ENCODE data around the gene RGS21. TPM values are rescaled to one million over a fixed set of nuclear protein-coding genes. Genes with fewer than 3 reads are reported as not detected.
"Not testable (repeated sequence)": the region's sequence is repeated elsewhere in the genome, so short reads cannot be mapped to it uniquely, and the experiment has no call there.

Gene RGS21, protein sequence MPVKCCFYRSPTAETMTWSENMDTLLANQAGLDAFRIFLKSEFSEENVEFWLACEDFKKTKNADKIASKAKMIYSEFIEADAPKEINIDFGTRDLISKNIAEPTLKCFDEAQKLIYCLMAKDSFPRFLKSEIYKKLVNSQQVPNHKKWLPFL
- not detected for total RNA-seq

DNA sequence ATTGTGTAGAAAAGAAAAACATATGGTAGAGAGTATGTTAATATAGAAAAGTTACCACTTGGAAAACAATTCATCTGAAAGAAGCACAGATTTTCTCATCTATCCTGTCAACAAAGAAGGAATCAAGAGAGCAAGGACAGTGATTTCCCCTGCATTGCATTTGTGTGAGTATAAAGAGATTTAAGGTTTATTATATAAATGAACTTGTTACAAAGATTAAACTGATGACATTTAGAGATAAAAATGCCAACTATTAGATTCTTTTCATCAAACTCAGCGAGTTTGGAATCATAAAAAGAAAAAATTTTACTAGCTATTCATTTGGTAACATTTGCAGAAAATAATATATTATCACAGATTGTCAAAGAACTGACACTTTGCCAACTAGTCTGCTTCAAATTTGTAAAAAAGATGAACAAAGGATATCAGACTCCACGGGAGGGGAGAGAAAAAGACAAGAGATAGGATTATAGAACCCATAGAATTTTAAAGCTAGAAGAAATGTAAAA lies at the start of gene RGS21:
Gene RGS21, plus strand, starts transcription at position 51 of the 509 bp plus-strand sequence. CDS start 26,045 bp downstream, outside the sequence.
- no peaks in the 10 kb centered on the region for H3K4me1 ChIP-seq (ENCODE audit: insufficient read depth, low read length)
- no peaks in the 10 kb centered on the region for H3K27me3 ChIP-seq (ENCODE audit: insufficient read depth, low read length)
- no peak within 1 kb of the TSS for H3K4me3 ChIP-seq (ENCODE audit: low read length)
- H3K9me3 ChIP-seq (ENCODE audit: low read depth, low read length): no peaks in the 10 kb centered on the region

DNA sequence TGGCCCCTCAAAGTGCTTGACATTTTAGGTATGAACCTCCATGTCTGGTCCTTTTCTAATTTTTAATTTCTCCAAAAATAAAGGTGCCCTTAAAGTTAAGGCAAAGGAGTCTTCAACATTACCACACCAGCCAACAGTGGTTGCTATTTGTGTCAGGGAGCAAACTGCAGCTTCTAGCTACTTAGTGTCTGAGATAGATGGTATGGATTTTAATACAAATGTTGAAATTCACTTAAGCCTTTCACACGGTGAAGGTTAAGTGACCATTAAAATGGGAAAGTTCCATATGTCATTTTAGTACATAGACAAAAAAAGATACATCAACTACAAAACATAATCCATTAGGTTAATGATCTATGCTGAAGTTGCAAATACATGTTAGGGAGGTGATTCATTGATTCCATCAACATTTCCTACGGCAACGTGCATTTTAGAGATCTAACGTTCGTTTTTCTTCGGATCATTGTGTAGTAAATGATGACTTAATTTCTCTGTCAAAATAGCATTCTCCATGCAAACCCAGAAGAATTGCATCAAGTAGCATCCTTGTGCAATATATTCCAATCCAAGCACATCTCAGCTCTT lies 48.2 kb upstream of the RGS21 start:
- no peaks in the 10 kb centered on the region for H3K4me1 ChIP-seq (ENCODE audit: insufficient read depth, low read length)

DNA sequence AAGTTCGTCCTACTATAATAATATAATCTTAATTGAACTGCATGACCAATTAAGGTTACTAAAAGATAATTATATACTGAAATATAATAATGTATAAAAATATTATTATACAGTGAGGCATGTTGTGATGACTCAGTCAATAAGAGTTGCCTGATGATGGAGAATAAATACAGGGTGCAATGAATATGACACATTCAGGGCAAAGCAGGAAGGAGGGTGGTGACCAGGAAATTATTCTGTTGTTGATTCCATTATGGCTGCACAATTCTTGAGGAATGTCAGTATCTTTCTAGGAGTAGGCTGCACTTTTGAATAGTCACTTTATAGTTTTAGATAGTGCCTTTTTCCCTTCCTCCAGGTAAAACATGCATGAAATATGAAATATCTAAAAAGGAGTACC lies 46.4 kb upstream of the RGS21 start:
- Histone ChIP-seq H3K9me3 (ENCODE audit: low read depth, low read length) (no peaks in the 10 kb centered on the region), H3K4me1 (ENCODE audit: insufficient read depth, low read length) (no peaks in the 10 kb centered on the region), H3K27me3 (ENCODE audit: insufficient read depth, low read length) (no peaks in the 10 kb centered on the region), H3K4me3 (ENCODE audit: low read length) (no peak overlapping the region)

More for the DNA sequence above, 48.2 kb upstream of the RGS21 start:
- no peaks in the 10 kb centered on the region for H3K9me3 ChIP-seq (ENCODE audit: low read depth, low read length)
- no peaks in the 10 kb centered on the region for H3K27me3 ChIP-seq (ENCODE audit: insufficient read depth, low read length)
- no peak overlapping the region for H3K4me3 ChIP-seq (ENCODE audit: low read length)

DNA sequence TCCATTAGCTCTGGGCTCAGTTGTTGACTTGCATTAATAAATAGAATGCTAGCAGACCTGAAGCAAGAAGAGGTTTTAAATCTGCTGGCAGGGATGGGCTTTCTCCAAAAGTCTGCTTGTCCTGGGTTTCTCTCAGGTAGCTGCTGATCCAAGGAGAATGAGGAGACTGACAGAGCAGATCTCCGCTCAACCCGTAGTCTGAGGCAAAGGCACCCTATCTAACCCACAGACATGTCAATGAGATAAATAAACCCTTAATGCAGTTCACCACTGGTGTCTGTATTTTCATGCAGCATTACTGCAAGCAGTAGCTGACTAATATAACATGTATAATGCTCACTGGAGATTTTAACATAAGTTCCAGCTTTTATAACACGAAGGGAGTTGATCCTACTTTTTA lies 44.1 kb upstream of the RGS21 start:
- no peaks in the 10 kb centered on the region for H3K9me3 ChIP-seq (ENCODE audit: low read depth, low read length)
- H3K27me3 ChIP-seq (ENCODE audit: insufficient read depth, low read length): no peaks in the 10 kb centered on the region
- H3K4me3 ChIP-seq (ENCODE audit: low read length): no peak overlapping the region
- no peaks in the 10 kb centered on the region for H3K4me1 ChIP-seq (ENCODE audit: insufficient read depth, low read length)

DNA sequence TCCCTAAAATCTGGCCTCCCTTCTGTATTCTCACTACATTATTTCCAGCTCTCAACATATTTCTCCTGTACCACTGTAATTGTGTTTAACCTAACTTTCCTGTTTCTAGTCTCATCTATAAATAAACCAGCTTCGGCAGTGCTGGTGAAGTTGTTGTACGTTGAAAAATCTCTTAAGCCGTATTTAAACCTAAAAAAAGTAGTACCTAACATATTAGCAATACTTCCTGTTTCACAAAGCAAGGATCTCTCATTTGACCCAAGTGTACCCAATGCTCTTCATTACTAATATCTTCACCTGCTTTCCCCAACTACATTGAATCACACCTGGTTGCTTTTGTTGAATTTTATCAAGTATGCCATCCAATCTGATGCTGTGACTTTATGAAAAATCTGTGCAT lies 42.2 kb upstream of the RGS21 start:
- no peak overlapping the region for H3K4me3 ChIP-seq (ENCODE audit: low read length)
- H3K27me3 ChIP-seq (ENCODE audit: insufficient read depth, low read length): no peaks in the 10 kb centered on the region
- no peaks in the 10 kb centered on the region for H3K4me1 ChIP-seq (ENCODE audit: insufficient read depth, low read length)
- H3K9me3 ChIP-seq (ENCODE audit: low read depth, low read length): no peaks in the 10 kb centered on the region

DNA sequence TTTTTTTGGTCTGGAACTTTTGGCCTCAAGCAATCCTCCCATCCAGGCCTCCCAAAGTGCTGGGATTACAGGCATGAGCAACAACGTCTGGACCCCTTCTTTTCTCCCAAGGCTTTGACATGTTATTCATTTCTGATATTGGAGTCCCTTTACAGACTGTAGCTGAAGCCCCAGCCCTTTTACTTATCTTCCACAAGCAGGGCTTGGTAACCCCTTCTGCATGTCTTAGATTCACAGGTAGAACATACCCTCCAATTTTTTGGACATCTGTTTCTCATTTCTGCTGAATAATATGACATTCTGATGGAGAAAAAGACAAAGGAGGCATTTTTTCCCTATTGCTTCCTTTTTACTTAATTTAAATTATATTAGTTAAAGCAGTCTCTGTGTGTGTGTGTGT lies 39.2 kb upstream of the RGS21 start:
- Histone ChIP-seq H3K4me3 (ENCODE audit: low read length) (no peak overlapping the region), H3K27me3 (ENCODE audit: insufficient read depth, low read length) (no peaks in the 10 kb centered on the region), H3K9me3 (ENCODE audit: low read depth, low read length) (no peaks in the 10 kb centered on the region), H3K4me1 (ENCODE audit: insufficient read depth, low read length) (no peaks in the 10 kb centered on the region)

DNA sequence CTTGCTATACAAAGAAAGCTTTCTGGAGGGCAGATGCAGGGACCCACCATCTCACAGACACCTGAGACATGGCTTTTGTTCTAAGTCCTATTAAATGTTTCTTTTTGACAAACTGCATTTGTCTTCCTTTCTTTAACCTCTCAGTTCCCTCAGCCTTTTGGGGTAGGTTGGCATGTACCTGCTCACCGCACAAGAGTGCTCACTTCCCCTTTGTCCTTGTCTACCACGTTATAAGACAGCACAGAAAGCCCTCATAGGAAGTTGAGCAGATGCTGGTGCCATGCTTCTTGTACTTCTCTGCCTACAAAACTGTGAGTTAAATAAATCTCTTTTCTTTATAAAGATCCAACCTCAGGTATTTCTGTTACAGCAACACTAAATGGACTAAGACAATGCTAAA lies 31.9 kb upstream of the RGS21 start:
- Histone ChIP-seq H3K9me3 (ENCODE audit: low read depth, low read length) (no peaks in the 10 kb centered on the region), H3K4me3 (ENCODE audit: low read length) (no peak overlapping the region), H3K4me1 (ENCODE audit: insufficient read depth, low read length) (no peaks in the 10 kb centered on the region), H3K27me3 (ENCODE audit: insufficient read depth, low read length) (no peaks in the 10 kb centered on the region)

DNA sequence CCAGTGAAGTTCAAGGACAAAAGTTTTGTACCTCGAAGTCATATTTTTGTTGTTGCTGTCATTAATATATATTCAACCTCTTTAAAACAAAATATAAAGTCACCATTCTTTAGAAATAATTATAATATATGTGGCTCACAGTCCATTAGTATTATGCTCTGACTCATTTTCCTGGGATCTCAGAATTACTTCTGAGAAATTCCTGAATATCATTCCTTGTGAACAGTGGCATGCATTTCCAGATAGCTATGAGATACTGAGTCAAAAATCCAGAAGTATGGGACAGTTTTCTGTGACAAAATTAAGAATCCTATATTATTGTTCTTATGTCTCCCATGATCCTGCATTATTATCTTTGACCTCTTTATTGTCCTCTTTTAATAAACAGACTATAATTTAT lies 13.8 kb upstream of the RGS21 start:
- H3K9me3 ChIP-seq (ENCODE audit: low read depth, low read length): no peaks in the 10 kb centered on the region
- H3K4me1 ChIP-seq (ENCODE audit: insufficient read depth, low read length): no peaks in the 10 kb centered on the region
- H3K4me3 ChIP-seq (ENCODE audit: low read length): no peak overlapping the region

DNA sequence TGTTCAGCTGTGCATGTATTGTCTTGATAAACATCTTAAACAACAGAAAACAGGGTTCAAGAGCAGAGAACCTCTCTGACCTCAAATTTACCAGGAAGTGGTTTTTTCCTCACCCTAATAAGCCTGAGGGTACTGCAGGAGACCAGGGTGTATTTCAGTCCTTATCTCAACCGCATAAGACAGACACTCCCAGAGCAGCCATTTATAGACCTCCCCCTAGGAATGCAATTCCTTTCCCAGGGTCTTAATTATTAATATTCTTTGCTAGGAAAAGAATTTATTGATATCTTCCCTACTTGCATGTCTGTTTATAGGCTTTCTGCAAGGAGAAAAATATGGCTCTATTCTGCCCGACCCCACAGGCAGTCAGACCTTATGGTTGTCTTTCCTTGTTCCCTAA lies 8.5 kb upstream of the RGS21 start:
- not testable (repeated sequence) for H3K27me3 ChIP-seq (ENCODE audit: insufficient read depth, low read length); H3K4me3 ChIP-seq (ENCODE audit: low read length); H3K4me1 ChIP-seq (ENCODE audit: insufficient read depth, low read length); H3K9me3 ChIP-seq (ENCODE audit: low read depth, low read length)

More for the DNA sequence above, 13.8 kb upstream of the RGS21 start:
- no peaks in the 10 kb centered on the region for H3K27me3 ChIP-seq (ENCODE audit: insufficient read depth, low read length)

DNA sequence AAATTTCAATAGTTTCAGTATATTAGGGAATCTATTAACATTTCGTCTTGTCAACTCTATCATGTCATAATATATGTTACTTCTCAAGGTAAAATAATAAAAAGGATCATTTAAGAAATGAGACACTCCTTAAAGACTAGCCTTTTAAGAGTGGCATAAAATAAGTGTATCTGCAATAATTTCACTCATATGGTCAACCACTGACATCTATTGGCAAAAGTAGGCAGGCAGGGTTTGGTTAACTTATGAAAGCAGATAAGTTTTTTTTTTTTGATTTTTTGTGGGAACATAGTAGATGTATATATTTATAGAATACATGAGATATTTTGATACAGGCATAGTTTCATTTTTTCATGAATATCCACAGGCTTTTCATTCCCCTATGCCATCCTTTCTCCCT lies 5.5 kb upstream of the RGS21 start:
- no peak overlapping the region for H3K4me3 ChIP-seq (ENCODE audit: low read length)
- no peaks in the 10 kb centered on the region for H3K4me1 ChIP-seq (ENCODE audit: insufficient read depth, low read length)
- H3K27me3 ChIP-seq (ENCODE audit: insufficient read depth, low read length): no peaks in the 10 kb centered on the region
- H3K9me3 ChIP-seq (ENCODE audit: low read depth, low read length): no peaks in the 10 kb centered on the region

DNA sequence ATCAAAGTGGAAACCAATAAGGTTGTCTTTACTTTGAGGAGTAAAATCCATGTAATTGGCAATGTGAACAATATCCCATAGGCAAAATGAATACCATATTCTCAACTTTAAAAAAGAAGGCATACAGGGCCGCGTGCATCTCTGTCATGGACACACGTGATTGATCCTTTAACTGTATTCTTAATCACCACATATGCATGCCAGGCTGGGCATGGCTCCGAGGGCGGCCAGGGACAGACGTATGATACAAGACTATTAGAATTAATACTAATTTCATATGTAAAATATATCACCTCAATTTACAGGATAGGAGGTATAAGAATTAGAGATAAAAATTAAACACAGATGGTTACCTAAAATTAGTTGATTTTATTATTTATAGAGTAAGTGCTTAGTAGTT lies 11.2 kb downstream of the RGS21 start:
- H3K9me3 ChIP-seq (ENCODE audit: low read depth, low read length): no peaks in the 10 kb centered on the region
- no peaks in the 10 kb centered on the region for H3K4me1 ChIP-seq (ENCODE audit: insufficient read depth, low read length)
- no peaks in the 10 kb centered on the region for H3K27me3 ChIP-seq (ENCODE audit: insufficient read depth, low read length)
- no peak overlapping the region for H3K4me3 ChIP-seq (ENCODE audit: low read length)

DNA sequence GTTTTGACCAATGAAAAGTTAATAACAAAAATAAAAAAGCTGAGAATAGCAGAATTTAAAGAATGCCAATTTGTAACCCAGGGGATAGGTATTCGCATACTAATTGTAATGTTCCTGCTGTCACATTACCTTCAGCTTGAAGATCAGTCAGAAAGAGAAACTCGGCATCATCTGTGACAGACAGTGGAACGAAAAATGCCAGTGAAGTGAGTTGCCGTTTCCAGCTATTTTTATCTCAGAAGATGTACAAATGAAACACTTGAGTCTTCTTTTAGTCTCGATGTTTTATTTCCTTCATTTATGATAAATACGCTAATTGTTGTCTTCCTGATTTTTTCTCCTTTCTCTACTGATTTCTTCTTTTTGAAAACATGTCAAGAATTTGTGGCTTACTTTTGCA lies 26.1 kb downstream of the RGS21 start:
- Histone ChIP-seq H3K27me3 (ENCODE audit: insufficient read depth, low read length) (no peaks in the 10 kb centered on the region), H3K9me3 (ENCODE audit: low read depth, low read length) (no peaks in the 10 kb centered on the region), H3K4me1 (ENCODE audit: insufficient read depth, low read length) (no peaks in the 10 kb centered on the region), H3K4me3 (ENCODE audit: low read length) (no peak overlapping the region)

DNA sequence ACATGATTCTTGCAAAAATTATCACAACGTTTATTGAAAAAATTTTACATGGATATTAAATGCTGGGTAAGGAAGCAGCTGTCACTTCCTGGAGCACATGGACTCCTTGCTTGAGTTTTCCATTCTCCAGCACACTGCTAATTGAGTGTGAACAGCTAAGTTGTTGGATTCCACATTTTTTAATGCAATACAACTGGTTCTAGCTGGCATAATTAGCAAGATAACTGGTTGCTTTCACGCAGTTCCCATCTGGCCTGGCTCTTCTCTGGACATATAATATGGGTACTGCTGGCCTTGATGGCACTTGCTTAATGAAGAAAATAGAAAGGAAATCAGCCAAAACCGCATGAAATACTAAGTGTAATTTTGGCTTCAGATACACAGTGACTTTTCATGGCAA lies 26.6 kb downstream of the RGS21 start:
- Histone ChIP-seq H3K27me3 (ENCODE audit: insufficient read depth, low read length) (no peaks in the 10 kb centered on the region), H3K4me3 (ENCODE audit: low read length) (no peak overlapping the region), H3K4me1 (ENCODE audit: insufficient read depth, low read length) (no peaks in the 10 kb centered on the region), H3K9me3 (ENCODE audit: low read depth, low read length) (no peaks in the 10 kb centered on the region)

DNA sequence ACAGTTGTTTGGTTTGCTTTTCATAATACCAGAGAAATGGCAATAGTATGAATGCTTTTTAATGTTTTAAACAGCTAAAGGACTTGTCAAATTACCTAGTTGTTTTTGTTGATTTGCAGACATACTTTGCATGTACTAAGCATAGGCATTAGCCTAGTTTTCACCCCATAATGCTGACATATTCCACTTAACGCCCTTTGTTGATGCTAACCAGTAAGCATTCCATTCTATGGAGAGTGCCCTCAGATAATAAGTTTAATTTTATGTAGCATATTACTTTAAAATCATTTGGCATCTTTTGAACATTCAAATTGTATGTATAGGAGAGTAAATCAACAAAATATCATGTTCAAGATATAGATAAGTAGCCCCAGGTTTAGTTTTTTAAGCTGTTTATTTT lies 32.5 kb downstream of the RGS21 start:
- no peaks in the 10 kb centered on the region for H3K4me1 ChIP-seq (ENCODE audit: insufficient read depth, low read length)
- no peaks in the 10 kb centered on the region for H3K9me3 ChIP-seq (ENCODE audit: low read depth, low read length)
- H3K27me3 ChIP-seq (ENCODE audit: insufficient read depth, low read length): no peaks in the 10 kb centered on the region
- H3K4me3 ChIP-seq (ENCODE audit: low read length): no peak overlapping the region

DNA sequence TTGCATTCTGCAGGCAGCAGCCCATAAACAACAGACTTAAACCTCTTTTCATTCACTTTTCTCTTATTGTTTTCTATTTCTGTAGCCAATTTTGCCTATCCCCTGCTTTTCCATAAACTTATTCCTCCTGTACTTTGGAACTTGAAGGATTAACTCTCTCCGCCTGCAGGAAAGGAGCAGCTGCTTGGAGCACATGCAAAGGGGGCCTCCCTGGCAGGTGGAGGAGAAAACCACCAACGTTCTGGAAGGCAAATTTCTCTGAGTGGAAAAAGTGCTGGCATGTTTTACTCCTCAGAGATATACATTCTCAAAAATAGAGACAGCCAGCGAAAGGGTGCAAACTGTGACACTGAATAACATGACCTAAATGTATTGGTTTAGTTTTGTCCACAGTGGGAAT lies 33.6 kb downstream of the RGS21 start:
- H3K9me3 ChIP-seq (ENCODE audit: low read depth, low read length): no peaks in the 10 kb centered on the region
- no peaks in the 10 kb centered on the region for H3K4me1 ChIP-seq (ENCODE audit: insufficient read depth, low read length)
- H3K27me3 ChIP-seq (ENCODE audit: insufficient read depth, low read length): no peaks in the 10 kb centered on the region
- H3K4me3 ChIP-seq (ENCODE audit: low read length): no peak overlapping the region

DNA sequence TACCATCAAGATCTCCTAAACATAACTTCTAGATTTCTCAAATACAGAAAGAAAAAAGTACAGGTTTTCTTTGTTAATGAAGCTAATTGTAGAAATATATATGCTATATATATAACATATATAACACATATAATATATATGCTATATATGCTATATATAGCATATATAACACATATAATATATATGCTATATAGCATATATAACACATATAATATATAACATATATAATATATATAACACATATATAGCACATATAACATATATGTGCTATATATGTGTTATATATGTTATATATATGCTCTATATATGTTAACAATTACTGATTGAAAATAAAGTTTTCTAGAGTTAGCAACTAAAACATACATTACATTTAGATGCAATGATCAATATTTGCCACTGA lies 34.8 kb downstream of the RGS21 start:
- no peaks in the 10 kb centered on the region for H3K9me3 ChIP-seq (ENCODE audit: low read depth, low read length)
- H3K27me3 ChIP-seq (ENCODE audit: insufficient read depth, low read length): no peaks in the 10 kb centered on the region
- H3K4me3 ChIP-seq (ENCODE audit: low read length): no peak overlapping the region
- H3K4me1 ChIP-seq (ENCODE audit: insufficient read depth, low read length): no peaks in the 10 kb centered on the region
